Upper lobe of left lung (tissue), 4 donors: ENCODE results near the gene MRPL9.

Experiments
- POLR2A ChIP-seq, 4 donors: fragments of 450-650 bp; IDR thresholded peaks; one replicate each; pipeline ENCODE4 v1.5.1; 2016 to 2017; ENCODE audit warnings: antibody characterized with exemption in 4 of 4, mild to moderate bottlenecking in 2 of 4
- TF ChIP-seq, protein P1 (sequence below), 6 experiments: fragments of 450-650 bp in 4 of 6; fragments of 200-600 bp in 2 of 6; sonication (generic) in 2 of 6; IDR thresholded peaks; one replicate each; pipeline ENCODE4 v1.5.1; 2016 to 2019; ENCODE audit warnings: antibody characterized with exemption in 6 of 6

DNA sequence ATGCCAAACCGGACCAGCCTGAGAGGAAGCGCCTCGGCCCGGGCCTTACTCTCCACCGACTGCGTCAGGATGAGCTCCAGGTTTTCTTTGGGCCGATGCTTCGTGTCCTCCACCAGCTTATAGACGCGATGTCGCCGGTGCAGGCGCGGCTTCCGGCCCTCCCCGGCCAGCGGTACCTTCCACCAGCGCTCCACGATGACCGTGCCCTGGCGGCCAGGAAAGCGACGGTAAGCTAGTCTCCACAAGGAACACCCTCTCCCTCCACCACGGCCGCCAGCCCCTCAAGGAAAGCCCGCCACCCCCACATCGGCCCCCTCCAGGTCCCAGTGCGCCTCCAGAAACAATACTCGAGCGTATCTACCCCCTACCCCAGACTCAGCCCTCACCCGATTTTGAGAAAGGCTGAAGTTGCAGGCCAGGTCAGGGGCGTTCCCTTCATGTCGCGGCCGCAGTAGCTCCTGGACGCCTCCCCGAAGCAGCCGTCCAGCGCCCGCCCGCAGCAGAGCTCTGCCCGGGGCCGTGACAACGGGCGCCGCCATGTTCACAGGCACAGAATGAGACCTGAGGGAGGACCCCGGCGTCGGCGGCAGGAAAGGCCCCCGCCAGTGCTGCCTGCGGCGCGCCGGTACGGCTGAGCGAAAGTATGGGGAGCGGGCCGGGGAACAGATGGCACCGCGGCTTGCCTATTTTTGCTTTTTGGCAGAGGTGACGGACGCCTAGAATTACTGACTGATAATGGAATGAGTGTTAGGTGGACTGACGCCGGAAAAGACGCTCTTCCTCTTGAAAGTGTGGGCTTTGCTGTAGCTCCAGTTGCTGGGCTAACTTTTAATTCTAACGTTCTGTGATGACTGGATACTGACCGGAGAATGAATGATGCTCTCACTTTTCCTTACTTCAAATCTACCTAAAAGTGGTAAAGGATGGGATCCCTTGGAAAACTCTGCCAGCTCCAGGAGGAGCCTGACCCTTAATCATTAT is at the start of gene MRPL9:
- TF ChIP-seq POLR2A (IDR thresholded peaks at IDR 0.05): peak in 3 of 4 donors; percentile 21 to 71 (median 65)
- TF ChIP-seq, protein P1, sequence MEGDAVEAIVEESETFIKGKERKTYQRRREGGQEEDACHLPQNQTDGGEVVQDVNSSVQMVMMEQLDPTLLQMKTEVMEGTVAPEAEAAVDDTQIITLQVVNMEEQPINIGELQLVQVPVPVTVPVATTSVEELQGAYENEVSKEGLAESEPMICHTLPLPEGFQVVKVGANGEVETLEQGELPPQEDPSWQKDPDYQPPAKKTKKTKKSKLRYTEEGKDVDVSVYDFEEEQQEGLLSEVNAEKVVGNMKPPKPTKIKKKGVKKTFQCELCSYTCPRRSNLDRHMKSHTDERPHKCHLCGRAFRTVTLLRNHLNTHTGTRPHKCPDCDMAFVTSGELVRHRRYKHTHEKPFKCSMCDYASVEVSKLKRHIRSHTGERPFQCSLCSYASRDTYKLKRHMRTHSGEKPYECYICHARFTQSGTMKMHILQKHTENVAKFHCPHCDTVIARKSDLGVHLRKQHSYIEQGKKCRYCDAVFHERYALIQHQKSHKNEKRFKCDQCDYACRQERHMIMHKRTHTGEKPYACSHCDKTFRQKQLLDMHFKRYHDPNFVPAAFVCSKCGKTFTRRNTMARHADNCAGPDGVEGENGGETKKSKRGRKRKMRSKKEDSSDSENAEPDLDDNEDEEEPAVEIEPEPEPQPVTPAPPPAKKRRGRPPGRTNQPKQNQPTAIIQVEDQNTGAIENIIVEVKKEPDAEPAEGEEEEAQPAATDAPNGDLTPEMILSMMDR (IDR thresholded peaks at IDR 0.05): no peak
